ENCODE data around the gene FARSA.
"Not testable (repeated sequence)": the region's sequence is repeated elsewhere in the genome, so short reads cannot be mapped to it uniquely, and the experiment has no call there.

Gene FARSA

GRCh38 chr19:12933287-12934072 lies at the start of gene FARSA:
Gene FARSA, minus strand, starts transcription at chr19:12933711. Its CDS starts 15 bp downstream, at chr19:12933696.
- DNase-seq: peak; percentile 84

- no peak for DNase-seq
Measured at GRCh38 chr19:12983091-12983490, 49.6 kb upstream of the FARSA start.

GRCh38 chr19:12982648-12983047 lies 49.1 kb upstream of the FARSA start:
- no peak for DNase-seq

GRCh38 chr19:12979974-12980373 lies 46.5 kb upstream of the FARSA start:
- no peak for DNase-seq

- DNase-seq: not testable (repeated sequence)
Measured at GRCh38 chr19:12976109-12976508, 42.6 kb upstream of the FARSA start.

GRCh38 chr19:12975221-12975741 lies 41.8 kb upstream of the FARSA start:
- DNase-seq: peak; percentile 81

GRCh38 chr19:12974301-12975220 lies 41.0 kb upstream of the FARSA start:
- DNase-seq: peak; percentile 72

- no peak for DNase-seq
Measured at GRCh38 chr19:12973236-12973635, 39.7 kb upstream of the FARSA start.

- DNase-seq: no peak
Measured at GRCh38 chr19:12970070-12970820, 36.7 kb upstream of the FARSA start.

GRCh38 chr19:12969292-12969988 lies 35.9 kb upstream of the FARSA start, which contains the start of gene DAND5:
Gene DAND5, plus strand, starts transcription at chr19:12969576. Its CDS starts 85 bp downstream, at chr19:12969661.
- peak; percentile 54 for DNase-seq

- DNase-seq: no peak
Measured at GRCh38 chr19:12967907-12968306, 34.4 kb upstream of the FARSA start.

- DNase-seq: no peak
Measured at GRCh38 chr19:12965812-12966135, 32.3 kb upstream of the FARSA start.

- DNase-seq: peak; percentile 53
Measured at GRCh38 chr19:12965017-12965811, 31.7 kb upstream of the FARSA start.

GRCh38 chr19:12959481-12959880 lies 26.0 kb upstream of the FARSA start:
- no peak for DNase-seq

- not testable (repeated sequence) for DNase-seq
Measured at GRCh38 chr19:12957389-12957952, 24.0 kb upstream of the FARSA start.

GRCh38 chr19:12956446-12957388 lies 23.2 kb upstream of the FARSA start, which contains the start of gene GADD45GIP1:
Gene GADD45GIP1, minus strand, starts transcription at chr19:12957223. Its CDS starts 11 bp downstream, at chr19:12957212.
- DNase-seq: peak; percentile 40

GRCh38 chr19:12955996-12956395 lies 22.5 kb upstream of the FARSA start:
- no peak for DNase-seq

GRCh38 chr19:12955575-12955974 lies 22.1 kb upstream of the FARSA start:
- not testable (repeated sequence) for DNase-seq

GRCh38 chr19:12954612-12954962 lies 21.1 kb upstream of the FARSA start:
- DNase-seq: no peak
